Measurements from ENCODE around the gene CDC20B.

CDC20B gene

DNA sequence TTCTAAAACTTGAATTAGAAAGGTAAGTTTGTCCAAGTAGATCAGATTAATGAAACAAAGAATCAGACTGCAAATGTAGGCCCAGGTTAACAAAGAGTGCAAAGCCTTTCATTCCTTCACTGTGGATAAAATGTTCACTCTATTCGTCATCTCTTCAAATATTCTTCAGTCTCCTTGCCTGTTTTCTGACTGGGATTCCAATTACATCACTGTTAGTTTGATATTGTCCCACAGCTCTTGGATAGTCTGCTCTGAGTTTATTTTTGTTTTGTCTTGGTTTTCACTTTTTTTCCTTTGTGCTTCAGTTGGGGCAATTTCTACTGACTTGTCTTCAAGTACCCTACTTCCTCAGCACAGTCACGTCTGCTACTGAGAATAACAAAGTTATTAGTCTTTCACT is 109.1 kb downstream of the CDC20B start:
- DNase-seq (ENCODE audit: low read depth): no peak
- no peak for TF ChIP-seq CTCF (IDR thresholded peaks at IDR 0.05; ENCODE audit: low read depth, low read length, missing control alignments)
- no peak overlapping the region for H3K4me3 ChIP-seq (ENCODE audit: low read depth, low read length)

GRCh38 chr5:55063220-55063863 is 109.6 kb downstream of the CDC20B start:
- no peak for TF ChIP-seq CTCF (IDR thresholded peaks at IDR 0.05; ENCODE audit: low read depth, low read length, missing control alignments)
- H3K4me3 ChIP-seq (ENCODE audit: low read depth, low read length): no peak overlapping the region
- DNase-seq (ENCODE audit: low read depth): no peak

All from GM12864 (cell line).